Mammary epithelial cell (primary cell): Measurements from ENCODE around the gene KCNIP3.

Source experiments
- EZH2 ChIP-seq: IDR thresholded peaks from 2 replicates; pipeline ENCODE4 v1.6.1; 2012; ENCODE audit warnings: low read length, inconsistent platforms, borderline replicate concordance
- TF ChIP-seq, protein P1 (sequence below), 2 donors: IDR thresholded peaks in 1 of 2; conservative IDR thresholded peaks in 1 of 2; 2 replicates each; pipeline ENCODE4 v1.5.1; 2011 to 2012; ENCODE audit warnings: inconsistent platforms in 2 of 2, low read length in 2 of 2, mild to moderate bottlenecking in 2 of 2, control low read depth in 1 of 2, low read depth in 1 of 2; ENCODE audit not compliant: insufficient read depth in 1 of 2; ENCODE audit errors: extremely low read depth in 1 of 2

DNA sequence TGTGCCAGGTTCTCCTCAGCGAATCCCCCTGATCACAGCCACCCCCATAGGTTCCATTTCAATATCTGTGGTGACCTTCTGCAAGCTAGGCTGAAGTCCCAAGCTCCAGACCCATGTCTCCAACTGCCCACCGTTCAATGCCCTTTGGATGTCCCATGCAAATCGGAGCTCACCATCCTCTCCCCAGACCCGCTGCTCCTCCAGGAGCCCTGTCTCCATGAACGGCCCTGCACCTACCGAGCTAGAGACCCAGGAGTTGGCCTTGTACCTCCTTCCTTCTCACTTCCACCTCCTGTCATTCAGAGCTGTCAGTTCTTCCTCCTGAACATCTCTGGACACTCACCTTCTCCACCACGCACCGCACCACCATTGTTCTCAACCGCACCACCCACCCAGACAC, 104.3 kb downstream of the KCNIP3 start:
- TF ChIP-seq, protein P1, sequence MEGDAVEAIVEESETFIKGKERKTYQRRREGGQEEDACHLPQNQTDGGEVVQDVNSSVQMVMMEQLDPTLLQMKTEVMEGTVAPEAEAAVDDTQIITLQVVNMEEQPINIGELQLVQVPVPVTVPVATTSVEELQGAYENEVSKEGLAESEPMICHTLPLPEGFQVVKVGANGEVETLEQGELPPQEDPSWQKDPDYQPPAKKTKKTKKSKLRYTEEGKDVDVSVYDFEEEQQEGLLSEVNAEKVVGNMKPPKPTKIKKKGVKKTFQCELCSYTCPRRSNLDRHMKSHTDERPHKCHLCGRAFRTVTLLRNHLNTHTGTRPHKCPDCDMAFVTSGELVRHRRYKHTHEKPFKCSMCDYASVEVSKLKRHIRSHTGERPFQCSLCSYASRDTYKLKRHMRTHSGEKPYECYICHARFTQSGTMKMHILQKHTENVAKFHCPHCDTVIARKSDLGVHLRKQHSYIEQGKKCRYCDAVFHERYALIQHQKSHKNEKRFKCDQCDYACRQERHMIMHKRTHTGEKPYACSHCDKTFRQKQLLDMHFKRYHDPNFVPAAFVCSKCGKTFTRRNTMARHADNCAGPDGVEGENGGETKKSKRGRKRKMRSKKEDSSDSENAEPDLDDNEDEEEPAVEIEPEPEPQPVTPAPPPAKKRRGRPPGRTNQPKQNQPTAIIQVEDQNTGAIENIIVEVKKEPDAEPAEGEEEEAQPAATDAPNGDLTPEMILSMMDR (conservative IDR thresholded peaks at IDR 0.05 in 1 of 2, IDR thresholded peaks at IDR 0.05 in 1 of 2; ENCODE audit: extremely low read depth in 1 of 2, insufficient read depth in 1 of 2, low read depth in 1 of 2, low read length in 2 of 2) = no peak
- TF ChIP-seq EZH2 = no peak
